ENCODE data around the gene PEX16.
A peak's percentile ranks its signal among the peaks of the same experiment; 100 is the strongest.

The PEX16 gene

GRCh38 chr11:45922425-45923082, 4.9 kb upstream of the PEX16 start, which contains the start of gene LARGE2:
Gene LARGE2, plus strand, starts transcription at chr11:45922656. Its CDS starts 227 bp downstream, at chr11:45922883.
- Histone ChIP-seq H3K36me3 (peaks cover 3% of the 10 kb centered on the region; the same call in 1 of the 2 replicates), H3K27me3 (ENCODE audit: insufficient read depth, low read depth, severe bottlenecking) (no peaks in the 10 kb centered on the region), H3K4me3 (ENCODE audit: low read depth, low read length) (peak within 1 kb of the TSS; percentile 64), H3K27ac (peak within 1 kb of the TSS; percentile 80), H3K9me3 (ENCODE audit: severe bottlenecking) (no peaks in the 10 kb centered on the region)
- peak; percentile 76 for DNase-seq
- TF ChIP-seq, protein P1, sequence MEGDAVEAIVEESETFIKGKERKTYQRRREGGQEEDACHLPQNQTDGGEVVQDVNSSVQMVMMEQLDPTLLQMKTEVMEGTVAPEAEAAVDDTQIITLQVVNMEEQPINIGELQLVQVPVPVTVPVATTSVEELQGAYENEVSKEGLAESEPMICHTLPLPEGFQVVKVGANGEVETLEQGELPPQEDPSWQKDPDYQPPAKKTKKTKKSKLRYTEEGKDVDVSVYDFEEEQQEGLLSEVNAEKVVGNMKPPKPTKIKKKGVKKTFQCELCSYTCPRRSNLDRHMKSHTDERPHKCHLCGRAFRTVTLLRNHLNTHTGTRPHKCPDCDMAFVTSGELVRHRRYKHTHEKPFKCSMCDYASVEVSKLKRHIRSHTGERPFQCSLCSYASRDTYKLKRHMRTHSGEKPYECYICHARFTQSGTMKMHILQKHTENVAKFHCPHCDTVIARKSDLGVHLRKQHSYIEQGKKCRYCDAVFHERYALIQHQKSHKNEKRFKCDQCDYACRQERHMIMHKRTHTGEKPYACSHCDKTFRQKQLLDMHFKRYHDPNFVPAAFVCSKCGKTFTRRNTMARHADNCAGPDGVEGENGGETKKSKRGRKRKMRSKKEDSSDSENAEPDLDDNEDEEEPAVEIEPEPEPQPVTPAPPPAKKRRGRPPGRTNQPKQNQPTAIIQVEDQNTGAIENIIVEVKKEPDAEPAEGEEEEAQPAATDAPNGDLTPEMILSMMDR (IDR thresholded peaks at IDR 0.05; ENCODE audit: low read depth, low read length): no peak

DNA sequence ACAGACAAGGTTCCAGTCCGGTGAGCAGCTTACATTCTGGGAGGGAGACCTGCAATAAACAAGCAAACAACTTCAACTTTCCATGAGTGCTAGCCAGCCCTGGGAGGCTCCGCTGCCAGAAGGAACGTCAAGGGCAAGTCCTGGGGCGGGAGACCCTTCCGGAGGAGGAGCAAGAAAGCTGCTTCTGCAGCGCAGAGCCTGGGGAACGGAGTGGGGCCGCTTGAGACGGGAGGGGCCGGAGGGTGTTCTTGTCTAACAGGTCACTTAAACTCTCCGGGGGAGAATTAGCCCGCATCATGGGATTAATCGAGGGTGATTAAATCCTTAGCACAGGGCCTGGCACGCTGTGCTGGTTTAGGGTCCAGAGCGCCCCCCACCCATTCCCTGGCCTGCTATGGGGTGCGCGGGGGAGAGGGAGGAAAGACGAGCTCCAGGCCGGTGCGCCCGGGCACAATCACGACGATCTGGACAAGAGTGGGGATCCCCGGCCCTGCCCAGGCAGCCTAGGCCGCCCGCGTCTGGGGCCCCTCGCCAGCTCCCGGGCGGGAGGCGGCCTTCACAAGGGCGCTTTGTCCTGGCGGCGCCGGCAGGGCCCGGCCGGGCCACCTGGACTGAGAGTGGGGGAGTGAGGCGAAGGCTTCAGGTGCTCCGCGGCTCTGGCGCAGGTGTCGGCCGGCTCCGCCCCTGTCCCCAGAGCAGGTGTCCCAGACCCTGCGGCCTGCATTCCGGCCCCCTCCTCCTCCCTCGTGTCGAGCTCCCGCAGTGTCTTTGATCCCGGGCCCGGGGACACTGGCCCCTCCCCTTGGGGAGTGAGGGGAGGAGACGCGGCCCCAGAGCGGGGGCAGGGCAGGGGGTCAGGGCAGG, 4.1 kb upstream of the PEX16 start:
- TF ChIP-seq, protein P1 (IDR thresholded peaks at IDR 0.05; ENCODE audit: low read depth, low read length): no peak
- no peaks in the 10 kb centered on the region for H3K27me3 ChIP-seq (ENCODE audit: insufficient read depth, low read depth, severe bottlenecking)
- H3K9me3 ChIP-seq (ENCODE audit: severe bottlenecking): no peaks in the 10 kb centered on the region
- DNase-seq: peak; percentile 90
- H3K36me3 ChIP-seq: no peaks in the 10 kb centered on the region
- peak overlapping the region; percentile 80 for H3K27ac ChIP-seq
- H3K4me3 ChIP-seq (ENCODE audit: low read depth, low read length): peak overlapping the region; percentile 64

GRCh38 chr11:45920531-45921477, 3.1 kb upstream of the PEX16 start:
- no peak for DNase-seq
- TF ChIP-seq, protein P1 (IDR thresholded peaks at IDR 0.05; ENCODE audit: low read depth, low read length): no peak
- H3K4me3 ChIP-seq (ENCODE audit: low read depth, low read length): peak overlapping the region; percentile 64

DNA sequence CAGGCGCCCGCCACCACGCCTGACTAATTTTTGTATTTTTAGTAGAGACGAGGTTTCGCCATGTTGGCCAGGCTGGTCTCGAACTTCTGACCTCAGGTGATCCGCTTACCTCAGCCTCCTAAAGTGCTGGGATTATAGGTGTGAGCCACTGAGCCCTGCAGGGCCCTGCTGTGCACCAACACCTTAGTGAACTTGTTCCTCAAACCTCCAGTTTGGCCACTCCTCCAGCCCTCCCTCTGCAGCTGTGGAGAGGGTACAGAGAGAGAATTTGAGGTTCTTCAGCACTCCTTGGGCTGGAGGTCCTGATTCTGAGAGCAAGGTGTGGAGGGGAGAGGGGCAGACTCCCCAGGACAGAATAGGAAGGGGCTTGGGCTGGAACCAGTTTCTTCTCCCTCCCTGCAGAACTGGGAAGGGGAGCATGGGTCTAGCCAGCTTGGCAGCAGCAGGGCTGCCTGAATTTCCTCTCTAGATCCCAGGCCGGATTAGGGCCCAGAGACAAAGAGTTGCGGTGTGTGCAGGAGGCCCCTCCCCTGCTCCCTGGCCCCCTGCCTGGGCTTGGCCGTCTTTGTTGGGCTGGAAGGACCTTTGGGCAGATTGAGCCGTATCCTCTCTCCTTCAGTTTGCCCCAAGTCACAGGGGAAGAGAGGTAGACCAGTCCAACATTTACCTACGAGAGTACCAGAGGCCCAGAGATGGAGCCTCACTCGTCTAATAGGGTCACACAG, 2.3 kb upstream of the PEX16 start:
- Histone ChIP-seq H3K36me3 (peaks cover 8% of the 10 kb centered on the region), H3K4me3 (ENCODE audit: low read depth, low read length) (no peak overlapping the region), H3K9me3 (ENCODE audit: severe bottlenecking) (no peaks in the 10 kb centered on the region), H3K27ac (peak overlapping the region; percentile 80), H3K27me3 (ENCODE audit: insufficient read depth, low read depth, severe bottlenecking) (no peaks in the 10 kb centered on the region)
- DNase-seq: peak; percentile 52
- TF ChIP-seq, protein P1 (IDR thresholded peaks at IDR 0.05; ENCODE audit: low read depth, low read length): no peak

More at GRCh38 chr11:45920531-45921477, 3.1 kb upstream of the PEX16 start:
- Histone ChIP-seq H3K27me3 (ENCODE audit: insufficient read depth, low read depth, severe bottlenecking) (no peaks in the 10 kb centered on the region), H3K36me3 (peaks cover 2% of the 10 kb centered on the region; the same call in 1 of the 2 replicates), H3K9me3 (ENCODE audit: severe bottlenecking) (no peaks in the 10 kb centered on the region), H3K27ac (peak overlapping the region; percentile 80)

All from WERI-Rb-1 (cell line).